ENCODE measurements around the gene CNTNAP3.
"Not testable (repeated sequence)": the region's sequence is repeated elsewhere in the genome, so short reads cannot be mapped to it uniquely, and the experiment has no call there.

DNA sequence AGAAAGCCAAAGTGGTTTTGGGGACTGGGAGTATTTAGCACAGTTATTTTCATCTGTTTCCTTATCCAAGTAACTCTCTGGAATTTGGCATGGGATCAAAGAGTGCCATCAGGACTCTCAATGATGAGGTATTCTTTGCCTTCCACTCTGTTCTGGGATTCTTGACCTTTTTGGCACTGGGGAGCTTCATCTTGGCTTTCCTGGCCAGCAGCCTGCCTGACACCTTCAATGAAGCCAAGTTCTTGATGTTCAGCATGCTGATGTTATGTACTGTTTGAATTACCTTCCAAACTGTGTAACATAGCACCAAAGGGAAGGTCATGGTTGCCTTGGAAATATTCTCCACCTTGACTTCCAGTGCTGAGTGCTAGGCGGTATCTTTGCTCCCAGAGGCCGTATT, 248.8 kb downstream of the CNTNAP3 start:
- TF ChIP-seq, protein P1, sequence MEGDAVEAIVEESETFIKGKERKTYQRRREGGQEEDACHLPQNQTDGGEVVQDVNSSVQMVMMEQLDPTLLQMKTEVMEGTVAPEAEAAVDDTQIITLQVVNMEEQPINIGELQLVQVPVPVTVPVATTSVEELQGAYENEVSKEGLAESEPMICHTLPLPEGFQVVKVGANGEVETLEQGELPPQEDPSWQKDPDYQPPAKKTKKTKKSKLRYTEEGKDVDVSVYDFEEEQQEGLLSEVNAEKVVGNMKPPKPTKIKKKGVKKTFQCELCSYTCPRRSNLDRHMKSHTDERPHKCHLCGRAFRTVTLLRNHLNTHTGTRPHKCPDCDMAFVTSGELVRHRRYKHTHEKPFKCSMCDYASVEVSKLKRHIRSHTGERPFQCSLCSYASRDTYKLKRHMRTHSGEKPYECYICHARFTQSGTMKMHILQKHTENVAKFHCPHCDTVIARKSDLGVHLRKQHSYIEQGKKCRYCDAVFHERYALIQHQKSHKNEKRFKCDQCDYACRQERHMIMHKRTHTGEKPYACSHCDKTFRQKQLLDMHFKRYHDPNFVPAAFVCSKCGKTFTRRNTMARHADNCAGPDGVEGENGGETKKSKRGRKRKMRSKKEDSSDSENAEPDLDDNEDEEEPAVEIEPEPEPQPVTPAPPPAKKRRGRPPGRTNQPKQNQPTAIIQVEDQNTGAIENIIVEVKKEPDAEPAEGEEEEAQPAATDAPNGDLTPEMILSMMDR (conservative IDR thresholded peaks at IDR 0.05) = not testable (repeated sequence)
- not testable (repeated sequence) for TF ChIP-seq EZH2 (IDR thresholded peaks at IDR 0.05; ENCODE audit: low read depth)
